ENCODE measurements around the gene AVP.

AVP gene

GRCh38 chr20:3111507-3111906, 27.0 kb upstream of the AVP start:
- Histone ChIP-seq H3K27ac (no peak overlapping the region), H3K9me3 (ENCODE audit: severe bottlenecking) (no peaks in the 10 kb centered on the region), H3K4me3 (ENCODE audit: low read depth, low read length) (no peak overlapping the region), H3K27me3 (ENCODE audit: insufficient read depth, low read depth, severe bottlenecking) (no peaks in the 10 kb centered on the region), H3K36me3 (no peaks in the 10 kb centered on the region)
- no peak for TF ChIP-seq CTCF (IDR thresholded peaks at IDR 0.05; ENCODE audit: low read depth, low read length)
- no peak for DNase-seq

- Histone ChIP-seq H3K27ac (no peak overlapping the region), H3K27me3 (ENCODE audit: insufficient read depth, low read depth, severe bottlenecking) (no peaks in the 10 kb centered on the region), H3K9me3 (ENCODE audit: severe bottlenecking) (no peaks in the 10 kb centered on the region), H3K4me3 (ENCODE audit: low read depth, low read length) (no peak overlapping the region), H3K36me3 (no peaks in the 10 kb centered on the region)
- TF ChIP-seq CTCF (IDR thresholded peaks at IDR 0.05; ENCODE audit: low read depth, low read length): no peak
- DNase-seq: no peak
Measured at GRCh38 chr20:3109350-3110302, 25.1 kb upstream of the AVP start.

- Histone ChIP-seq H3K27me3 (ENCODE audit: insufficient read depth, low read depth, severe bottlenecking) (no peaks in the 10 kb centered on the region), H3K9me3 (ENCODE audit: severe bottlenecking) (no peaks in the 10 kb centered on the region), H3K4me3 (ENCODE audit: low read depth, low read length) (no peak overlapping the region), H3K36me3 (no peaks in the 10 kb centered on the region), H3K27ac (no peak overlapping the region)
- no peak for TF ChIP-seq CTCF (IDR thresholded peaks at IDR 0.05; ENCODE audit: low read depth, low read length)
- no peak for DNase-seq
Measured at GRCh38 chr20:3107464-3108025, 23.0 kb upstream of the AVP start.

- Histone ChIP-seq H3K27me3 (ENCODE audit: insufficient read depth, low read depth, severe bottlenecking) (no peaks in the 10 kb centered on the region), H3K4me3 (ENCODE audit: low read depth, low read length) (no peak overlapping the region), H3K36me3 (no peaks in the 10 kb centered on the region), H3K27ac (no peak overlapping the region), H3K9me3 (ENCODE audit: severe bottlenecking) (no peaks in the 10 kb centered on the region)
- TF ChIP-seq CTCF (IDR thresholded peaks at IDR 0.05; ENCODE audit: low read depth, low read length): no peak
- no peak for DNase-seq
Measured at GRCh38 chr20:3106658-3107463, 22.3 kb upstream of the AVP start.

GRCh38 chr20:3106185-3106584, 21.7 kb upstream of the AVP start:
- no peak overlapping the region for H3K4me3 ChIP-seq (ENCODE audit: low read depth, low read length)
- DNase-seq: no peak
- no peaks in the 10 kb centered on the region for H3K36me3 ChIP-seq
- H3K9me3 ChIP-seq (ENCODE audit: severe bottlenecking): no peaks in the 10 kb centered on the region
- TF ChIP-seq CTCF (IDR thresholded peaks at IDR 0.05; ENCODE audit: low read depth, low read length): no peak
- H3K27ac ChIP-seq: no peak overlapping the region
- H3K27me3 ChIP-seq (ENCODE audit: insufficient read depth, low read depth, severe bottlenecking): no peaks in the 10 kb centered on the region
